GM18520 (cell line): ENCODE results near the gene PRKD1.
A peak's percentile ranks its signal among the peaks of the same experiment; 100 is the strongest.
"Not testable (repeated sequence)": the region's sequence is repeated elsewhere in the genome, so short reads cannot be mapped to it uniquely, and the experiment has no call there.

Source experiments
- ATAC-seq: cut with Tn5 transposase; IDR thresholded peaks from one replicate; pipeline ENCODE4 v1.9.1; 2021; ENCODE audit not compliant: unreplicated experiment

The PRKD1 gene

DNA sequence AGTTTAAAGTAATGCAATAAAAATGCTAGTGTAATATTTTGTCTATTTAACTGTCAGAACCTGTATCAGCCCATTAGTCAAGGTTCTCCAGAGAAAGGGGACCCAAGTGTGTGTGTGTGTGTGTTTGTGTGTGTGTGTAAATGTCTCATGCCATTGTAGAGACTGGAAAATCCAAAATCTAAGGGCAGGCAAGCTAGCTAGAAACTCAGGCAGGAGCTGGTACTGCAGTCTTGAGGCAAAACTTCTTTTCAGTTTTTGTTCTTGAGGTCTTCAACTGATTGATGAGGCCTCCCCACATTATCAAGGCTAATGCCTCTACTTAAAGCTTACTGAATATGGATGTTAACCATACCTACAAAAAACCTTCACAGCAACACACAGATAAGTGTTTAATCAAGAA is 126.7 kb downstream of the PRKD1 start:
- ATAC-seq, result no peak

DNA sequence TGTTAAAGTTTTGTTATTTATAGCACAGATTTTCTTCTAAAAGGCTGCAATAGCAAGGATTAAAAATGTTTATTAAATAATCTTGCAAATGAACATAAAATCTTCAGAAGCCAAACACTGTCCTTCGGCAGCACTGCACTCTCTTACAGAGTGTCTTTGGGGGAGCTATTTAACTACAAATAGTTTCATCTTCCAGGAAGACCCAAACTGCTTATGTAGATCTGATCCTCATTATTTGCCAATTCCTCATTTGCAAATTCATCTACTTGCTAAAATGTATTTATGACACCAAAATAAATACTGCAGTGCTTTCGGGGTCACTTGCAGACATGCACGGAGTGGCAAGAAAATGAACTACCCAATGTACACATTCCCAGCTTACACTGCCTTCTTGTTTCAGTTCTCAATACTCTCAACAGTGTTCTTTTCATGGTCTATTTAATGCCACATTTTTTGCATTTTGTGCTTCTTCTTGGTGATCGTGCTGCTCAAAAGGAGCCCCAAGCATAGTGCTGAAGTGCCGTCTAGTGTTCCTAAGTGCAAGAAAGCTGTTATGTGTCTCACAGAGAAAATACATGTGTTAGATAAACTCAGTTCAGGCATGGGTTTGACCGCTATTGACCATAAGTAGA is 128.1 kb downstream of the PRKD1 start:
- peak; percentile 84 for ATAC-seq

DNA sequence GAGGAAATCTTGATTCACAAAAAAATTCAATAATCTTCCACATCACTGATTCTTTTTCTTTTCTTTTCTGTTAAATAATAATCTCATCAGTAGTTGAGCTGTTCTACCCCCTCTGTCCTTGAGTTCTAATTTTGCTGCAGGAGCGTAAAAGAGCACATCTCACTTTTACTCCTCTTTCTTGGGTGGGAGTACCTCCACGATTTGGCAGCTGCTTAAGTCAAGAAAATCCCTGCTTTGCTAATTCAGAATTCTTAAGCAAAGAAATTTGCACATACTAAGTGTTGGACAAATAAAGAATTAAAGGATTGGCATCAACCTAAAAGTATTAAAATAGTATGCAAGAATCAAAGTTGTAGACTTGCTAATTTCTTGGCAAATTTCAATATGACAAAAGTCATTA is 128.8 kb downstream of the PRKD1 start:
- ATAC-seq, result no peak

DNA sequence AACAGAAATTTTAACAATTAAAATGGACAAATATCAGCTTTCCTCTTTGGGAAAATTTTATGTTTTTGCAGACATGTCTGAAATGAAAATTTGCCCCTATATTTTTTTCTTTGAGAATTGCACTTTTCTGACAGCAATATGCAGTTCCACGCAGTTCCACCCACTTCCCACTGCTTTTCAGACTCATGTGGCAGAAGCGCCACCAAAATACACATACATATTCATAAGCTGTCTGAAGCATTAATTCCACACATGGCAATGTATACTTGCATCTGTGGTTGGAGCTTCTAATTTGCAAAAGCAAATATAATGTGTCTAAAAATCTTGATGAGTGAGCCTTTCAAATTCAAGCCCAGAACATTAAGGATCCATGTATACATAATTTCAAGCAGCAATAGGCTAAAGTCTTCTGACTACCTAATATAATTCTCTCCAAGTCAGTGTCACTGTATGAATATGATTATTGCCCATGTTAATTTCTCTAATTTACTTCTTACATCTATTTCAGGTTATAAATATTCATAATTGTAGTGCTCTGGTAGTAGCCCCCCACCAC is 129.5 kb downstream of the PRKD1 start:
- ATAC-seq, result no peak

DNA sequence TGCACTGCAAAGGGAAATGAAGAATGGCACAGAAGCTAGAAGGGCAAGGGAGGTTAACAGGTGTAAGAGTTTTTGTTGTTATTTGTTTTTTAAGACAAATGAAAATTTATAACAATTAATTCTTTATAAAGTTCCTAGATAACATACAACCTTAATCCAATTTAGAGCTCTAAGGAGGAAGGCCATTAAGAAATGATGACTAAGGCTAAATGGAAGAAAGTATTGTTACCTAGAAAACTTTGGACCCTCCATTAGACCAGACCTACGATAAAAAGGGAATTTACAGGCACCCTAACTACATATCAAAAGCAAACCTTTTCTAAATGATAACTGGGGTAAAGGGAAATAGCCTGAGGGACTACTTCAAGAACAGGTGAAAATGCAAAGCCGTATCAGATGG is 130.8 kb downstream of the PRKD1 start:
- ATAC-seq, result no peak

DNA sequence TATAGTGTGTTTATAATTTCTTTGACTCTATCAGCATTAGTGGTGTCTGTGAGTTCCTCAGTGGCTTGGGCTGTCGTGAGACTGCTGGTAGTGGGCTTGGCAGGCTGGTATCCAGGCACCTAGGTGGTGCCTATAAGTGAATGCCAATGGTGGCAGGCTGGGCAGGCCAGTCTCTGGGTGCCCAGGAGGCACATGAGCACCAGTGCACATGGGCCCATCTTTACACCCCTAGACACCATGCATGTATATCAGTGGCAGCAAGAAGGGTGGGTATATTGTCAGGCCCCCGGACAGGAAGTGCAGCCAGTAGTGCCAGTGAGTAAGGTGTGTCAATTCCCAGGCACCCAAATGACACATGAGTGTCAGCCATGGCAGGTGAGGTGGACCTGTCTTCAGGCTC is 138.2 kb downstream of the PRKD1 start:
- no peak for ATAC-seq

DNA sequence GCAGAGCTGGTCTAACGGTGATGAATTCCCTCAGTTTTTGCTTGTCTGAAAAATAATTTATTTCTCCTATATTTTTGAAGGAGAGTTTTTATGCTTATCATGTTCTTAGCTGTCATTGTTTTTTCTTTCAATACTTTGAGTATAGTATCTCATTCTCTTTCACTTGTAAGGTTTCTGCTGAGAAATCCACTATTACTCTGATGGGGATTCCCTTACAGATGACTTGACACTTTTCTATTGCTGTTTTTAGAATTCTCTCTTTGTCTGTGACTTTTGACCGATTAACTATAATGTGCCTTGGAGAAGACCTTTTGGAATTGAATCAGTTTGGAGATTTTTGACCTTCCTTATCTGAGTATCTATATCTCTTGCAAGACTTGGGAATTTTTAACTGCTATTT is 139.6 kb downstream of the PRKD1 start:
- ATAC-seq, result peak; percentile 49

DNA sequence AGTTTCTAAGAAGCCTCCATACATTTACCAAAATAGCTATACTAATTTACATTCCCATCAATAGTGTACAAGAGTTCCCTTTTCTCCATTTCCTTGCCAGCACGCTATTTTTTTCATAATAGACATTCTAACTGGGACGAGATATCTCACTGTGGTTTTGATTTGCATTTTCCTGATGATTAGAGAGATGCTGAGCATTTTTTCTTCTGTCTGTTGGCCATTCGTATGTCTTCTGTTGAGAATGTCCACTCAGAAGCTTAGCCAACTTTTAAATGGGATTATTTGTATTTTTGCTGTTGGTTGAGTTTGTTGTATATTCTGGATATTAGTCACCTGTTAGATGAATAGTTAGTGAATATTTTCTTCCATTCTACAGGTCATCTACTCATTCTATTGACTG is 144.1 kb downstream of the PRKD1 start:
- no peak for ATAC-seq

DNA sequence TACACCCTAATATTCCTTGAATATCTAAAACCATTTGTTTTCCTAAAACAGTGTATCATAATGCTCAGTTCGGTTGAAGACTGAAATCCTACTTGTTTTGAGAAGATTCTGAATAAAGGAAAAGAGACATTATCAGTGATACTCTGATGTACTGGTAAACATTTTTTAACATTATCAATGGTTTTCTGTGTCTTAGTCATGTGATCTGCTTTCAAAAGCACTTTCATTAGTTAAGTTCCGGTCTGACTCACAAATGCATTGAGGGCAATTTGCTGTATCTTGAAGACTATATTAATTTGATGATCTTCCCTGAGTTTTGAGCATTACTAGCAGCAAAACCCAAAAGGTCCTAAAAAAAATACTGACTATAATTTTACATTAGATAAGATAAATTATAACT is 145.6 kb downstream of the PRKD1 start:
- no peak for ATAC-seq

DNA sequence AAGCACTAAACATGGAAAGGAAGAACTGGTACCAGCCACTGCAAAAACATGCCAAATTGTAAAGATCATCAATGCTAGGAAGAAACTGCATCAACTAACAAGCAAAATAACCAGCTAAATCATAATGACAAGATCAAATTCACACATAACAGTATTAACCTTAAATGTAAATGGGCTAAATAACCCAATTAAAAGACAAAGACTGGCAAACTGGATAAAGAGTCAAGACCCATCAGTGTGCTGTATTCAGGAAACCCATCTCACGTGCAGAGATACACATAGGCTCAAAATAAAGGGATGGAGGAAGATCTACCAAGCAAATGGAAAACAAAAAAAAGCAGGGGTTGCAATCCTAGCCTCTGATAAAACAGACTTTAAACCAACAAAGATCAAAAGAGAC is 150.5 kb downstream of the PRKD1 start:
- ATAC-seq, result not testable (repeated sequence)

DNA sequence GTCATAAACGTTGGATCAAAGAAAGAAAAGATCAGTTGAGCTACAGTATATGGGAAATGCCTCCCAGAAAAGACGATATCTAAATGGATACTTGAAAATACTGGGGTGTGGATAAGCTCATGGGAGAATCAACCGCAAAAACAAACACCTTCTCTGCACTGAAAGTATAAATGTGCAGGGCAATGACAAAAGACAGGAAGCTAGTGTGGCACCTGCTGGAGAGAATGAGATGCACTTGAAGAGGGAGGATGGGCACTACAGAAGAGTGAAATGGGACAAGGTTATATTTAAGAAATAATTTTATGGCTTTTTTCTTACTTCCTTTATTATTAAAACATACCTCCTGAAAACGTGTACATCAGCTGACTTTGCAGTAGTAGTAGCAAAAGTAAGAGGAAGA is 153.7 kb downstream of the PRKD1 start:
- ATAC-seq, result no peak

DNA sequence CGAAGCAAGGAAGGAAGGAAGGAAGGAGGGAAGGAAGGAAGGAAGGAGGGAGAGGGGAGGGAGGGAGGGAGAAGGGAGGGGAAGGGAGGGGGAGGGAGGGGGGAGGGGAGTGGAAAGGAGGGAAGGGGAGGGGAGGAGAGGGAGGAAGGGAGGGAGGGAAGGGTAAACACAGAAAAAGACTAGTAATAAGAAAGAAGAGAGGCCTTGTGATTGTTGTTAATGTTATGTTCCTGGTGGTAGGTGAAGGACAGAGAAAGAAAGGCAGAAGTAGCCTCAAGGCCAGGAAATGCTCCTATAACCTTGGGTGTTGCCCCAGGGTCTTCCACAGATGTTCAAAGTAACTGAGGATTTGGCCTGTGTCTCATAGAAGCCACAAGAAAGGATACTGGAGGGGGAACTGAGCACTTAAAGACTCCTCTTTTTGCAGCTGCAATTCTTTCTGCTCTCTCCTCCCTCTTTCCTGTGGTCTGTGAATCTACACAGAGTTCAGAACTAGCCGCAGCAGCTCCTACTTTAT is 164.2 kb downstream of the PRKD1 start:
- ATAC-seq, result no peak

DNA sequence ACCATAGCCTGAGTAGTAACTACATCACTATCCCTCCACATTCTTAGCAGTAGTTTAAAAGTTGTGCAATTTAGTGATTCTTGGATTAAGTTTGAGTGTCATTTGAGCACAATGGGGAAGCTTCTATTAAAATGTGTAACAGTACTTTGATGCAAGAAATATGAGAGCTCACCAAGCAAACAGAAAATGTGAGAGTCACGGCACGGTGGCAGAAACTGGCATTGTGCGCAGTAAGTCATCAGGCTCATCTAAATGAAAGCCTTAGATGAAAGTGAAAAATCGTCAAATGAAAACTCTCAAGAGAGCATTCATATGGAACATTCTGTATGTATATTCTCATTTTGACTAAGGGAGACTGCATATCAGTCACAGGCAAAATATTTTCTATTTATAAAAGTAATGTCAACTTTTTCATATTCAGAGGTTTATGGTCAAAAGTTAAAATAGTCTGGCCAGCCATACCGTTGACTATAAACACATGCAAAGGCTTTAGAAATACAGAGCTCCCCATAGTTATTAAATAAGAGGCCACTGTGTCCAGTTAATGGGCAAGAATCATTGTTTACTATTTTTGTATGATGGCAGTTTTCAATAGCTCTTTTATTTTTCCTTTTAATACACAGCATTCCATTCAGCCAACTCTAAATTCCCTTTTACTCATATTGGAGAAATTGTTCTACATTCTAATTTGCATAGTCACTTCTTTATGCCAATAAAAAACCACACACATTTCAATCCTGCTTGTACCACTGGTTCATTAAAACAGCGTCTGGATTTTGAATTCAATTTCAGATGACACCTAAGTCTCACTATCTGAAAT is 167.9 kb downstream of the PRKD1 start:
- ATAC-seq, result peak; percentile 90

DNA sequence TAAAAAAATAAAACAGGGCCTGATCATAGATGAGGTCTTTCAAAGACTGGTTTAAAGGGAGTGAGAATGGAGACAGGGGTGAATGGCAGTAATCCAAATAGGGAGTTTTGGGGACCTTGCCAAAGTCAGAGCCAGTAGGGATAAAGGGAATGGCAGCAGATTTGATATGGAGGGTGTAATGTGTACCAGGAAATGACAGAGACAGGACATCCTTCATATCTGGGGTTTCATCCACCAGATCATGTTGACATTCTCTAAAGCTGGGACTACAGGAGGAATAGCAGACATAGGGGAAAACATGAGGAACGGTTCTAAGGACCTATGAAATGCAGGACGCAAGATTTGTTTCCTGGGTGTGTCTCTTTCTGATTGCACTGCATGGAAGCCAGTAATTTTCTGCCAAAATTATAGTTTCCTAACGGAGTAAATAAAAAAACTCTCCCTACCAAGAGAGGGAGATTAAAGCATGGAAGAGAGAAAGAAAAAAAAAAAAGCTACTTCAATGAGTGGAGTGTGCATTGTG is 169.9 kb downstream of the PRKD1 start:
- no peak for ATAC-seq

DNA sequence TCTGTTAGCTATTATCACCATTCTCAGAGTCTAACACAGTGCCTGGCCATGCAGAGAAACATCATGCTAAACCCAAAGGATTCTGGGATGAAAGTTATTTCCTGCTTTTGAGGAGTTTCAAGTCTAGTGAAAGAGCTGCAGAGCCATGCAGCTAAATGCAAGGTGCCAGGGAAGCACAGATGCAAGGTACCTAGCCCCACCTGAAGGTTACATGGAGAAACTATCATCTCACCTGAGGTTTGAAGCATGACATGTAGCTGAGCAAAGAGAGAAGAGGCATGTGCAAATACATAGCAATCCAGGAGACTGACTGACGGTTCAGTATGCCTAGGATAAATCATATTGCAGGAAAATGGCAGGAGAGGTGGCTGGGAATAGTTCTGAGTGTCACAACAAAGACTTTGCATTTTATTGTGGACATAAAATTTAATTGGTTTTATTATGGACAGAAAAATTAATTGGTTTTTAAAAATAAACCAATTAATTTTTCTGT is 170.4 kb downstream of the PRKD1 start:
- no peak for ATAC-seq

DNA sequence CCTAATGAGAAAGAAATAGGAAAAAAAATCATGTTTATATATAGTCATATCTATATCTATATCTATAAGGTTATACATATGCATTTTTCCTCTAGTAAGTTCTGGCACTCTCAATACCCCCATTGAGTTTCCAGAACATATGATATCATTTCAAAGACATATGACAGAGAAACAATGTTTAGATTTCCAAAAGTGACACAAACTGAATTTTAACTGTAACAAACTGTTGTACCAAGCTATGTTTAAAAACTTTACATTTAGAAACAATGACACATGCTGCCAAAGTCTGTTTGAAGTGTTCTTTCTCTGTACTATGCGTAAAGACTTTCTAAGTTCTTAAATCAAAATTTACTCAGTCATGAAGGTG is 171.6 kb downstream of the PRKD1 start:
- no peak for ATAC-seq

DNA sequence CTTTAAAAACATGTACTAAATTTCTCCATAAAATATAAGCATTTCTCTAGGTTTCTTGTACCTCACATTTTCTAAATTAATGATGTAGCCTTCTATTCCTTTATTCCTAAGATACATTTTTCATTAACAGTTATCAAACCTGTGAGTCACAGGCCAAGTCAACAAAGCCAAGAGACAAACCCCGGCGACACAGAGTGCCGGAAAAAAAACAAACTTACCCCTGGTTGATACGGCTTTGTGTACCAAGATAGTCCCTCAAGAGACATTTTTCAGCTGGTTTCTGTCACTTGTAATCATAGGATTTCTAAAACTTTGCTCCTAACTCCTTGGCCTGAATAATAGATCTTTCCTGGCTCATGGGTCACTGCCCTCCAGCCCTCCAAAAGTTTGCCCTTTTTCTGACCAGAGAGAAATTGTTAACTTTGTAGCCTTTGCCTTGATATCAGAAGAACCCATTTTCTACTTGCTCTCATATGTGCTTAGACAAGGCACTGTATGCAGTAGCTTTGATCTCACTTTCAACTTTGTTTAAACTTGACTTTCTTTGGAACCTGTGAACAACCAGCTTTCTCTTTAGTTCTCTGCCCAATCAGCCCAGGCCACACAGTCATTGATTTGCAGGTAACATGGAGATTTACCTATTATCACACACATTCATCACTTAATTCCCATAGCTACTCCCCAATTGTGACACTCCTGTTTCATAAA is 172.2 kb downstream of the PRKD1 start:
- no peak for ATAC-seq

DNA sequence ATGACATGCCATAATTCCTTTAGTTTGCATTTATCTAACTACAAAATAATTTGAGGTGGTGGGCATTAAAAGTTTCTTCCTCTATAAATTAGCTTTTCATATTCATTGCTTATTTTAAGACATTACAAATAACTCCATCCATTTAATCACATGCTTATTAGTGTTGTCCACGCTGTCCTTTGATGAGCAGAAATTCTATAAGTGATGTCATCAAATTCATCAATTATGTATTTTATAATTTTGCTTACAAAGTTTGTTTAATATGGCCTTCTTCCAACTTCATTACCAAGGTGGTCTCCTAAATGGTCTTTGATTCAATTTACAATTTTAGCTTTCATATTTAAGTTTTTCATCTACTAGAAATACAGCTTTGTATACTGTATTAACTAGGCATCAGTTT is 173.5 kb downstream of the PRKD1 start:
- ATAC-seq, result no peak

DNA sequence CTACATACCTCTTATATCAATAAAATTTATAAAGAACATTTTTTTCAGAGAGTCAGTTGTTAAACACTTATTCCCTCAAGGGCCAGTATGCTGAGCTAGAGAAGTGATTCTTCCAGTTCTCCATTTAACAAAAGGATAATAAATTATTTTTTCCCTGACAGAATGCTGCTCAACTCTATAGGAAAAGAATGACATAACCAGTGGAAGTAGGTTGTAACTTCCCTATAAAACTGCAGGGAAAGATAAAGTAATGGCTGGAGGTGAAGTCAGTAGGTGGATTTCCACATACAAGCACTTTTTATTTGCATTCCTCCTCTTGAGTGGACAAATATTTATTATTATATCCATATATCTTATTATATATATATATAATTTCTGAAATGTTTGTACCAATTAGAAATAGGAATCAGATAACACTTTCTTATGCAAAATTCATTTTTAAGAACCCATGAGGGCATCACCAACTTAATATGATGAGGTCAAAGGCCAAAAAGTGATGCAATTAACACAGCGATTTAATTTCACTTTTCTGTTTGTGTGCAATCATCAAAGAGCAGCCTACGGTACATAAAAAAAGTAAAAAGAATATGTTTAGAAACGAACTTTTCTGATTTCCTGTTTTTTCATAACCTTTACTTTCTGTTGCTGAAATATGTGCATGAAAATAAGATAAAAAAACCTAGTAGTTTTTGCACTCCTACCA is 175.3 kb downstream of the PRKD1 start:
- no peak for ATAC-seq

DNA sequence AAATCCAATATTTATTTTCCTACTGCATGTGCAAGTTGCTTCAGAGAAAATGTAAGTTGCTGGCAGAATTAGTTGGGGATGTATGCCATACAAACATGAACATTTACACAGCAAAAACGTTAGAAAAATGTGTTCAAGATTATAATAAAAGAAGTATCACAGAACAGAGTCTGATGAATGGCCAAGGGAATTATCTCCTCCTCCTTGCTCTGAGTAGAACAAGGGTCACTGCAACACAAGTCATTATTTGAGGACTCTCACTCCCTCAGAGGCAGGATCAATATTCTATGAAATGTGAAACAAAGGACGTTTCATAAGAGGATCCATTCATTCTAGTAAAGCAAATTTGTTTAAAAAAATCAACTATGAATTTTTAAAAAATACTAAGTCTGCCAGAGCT is 177.8 kb downstream of the PRKD1 start:
- no peak for ATAC-seq

DNA sequence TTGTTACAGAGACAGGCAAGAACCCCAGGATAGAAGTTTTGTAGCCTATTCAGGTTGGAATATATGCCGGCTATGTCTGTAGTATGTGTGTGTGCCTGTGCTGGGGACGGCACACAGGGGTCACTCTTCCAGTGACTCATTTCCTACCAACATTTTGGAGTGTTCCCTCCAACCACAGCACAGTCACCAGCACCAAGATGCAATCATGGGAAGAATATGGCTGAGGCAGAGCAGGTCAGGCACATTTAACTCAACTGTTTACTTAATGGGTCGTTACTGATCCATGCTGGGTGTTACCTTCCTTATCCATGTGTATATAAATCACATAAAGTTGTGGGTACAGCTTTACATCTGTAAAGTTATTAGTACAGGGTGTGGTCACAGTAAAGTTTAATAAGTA is 178.3 kb downstream of the PRKD1 start:
- ATAC-seq, result no peak
